ENCODE data around the gene ZMYND15. TPM values are rescaled to one million over a fixed set of nuclear protein-coding genes. Genes with fewer than 3 reads are reported as not detected.

ZMYND15 gene
- polyA plus RNA-seq, 2 of the 4 experiments (the other 2 are of a cell fraction) = 0.16 to 0.19 TPM

DNA sequence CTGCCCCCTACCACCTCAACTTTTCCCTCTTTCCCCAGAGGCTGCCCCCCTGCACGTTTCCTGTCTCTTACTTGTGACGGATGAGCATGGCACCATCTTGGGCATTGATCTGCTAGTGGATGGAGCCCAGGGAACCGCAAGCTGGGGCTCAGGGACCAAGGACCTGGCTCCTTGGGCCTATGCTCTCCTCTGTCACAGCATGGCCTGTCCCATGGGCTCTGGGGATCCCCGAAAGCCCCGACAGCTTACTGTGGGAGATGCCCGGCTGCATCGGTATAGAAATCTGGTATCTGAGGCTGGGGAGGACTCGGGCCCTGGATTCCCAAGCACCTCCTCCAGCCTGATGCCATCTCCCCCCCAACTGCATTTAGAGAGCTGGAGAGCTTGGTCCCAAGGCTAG is 1.9 kb downstream of the ZMYND15 start:
- DNase-seq (ENCODE audit: low read depth in 1 of 2, low spot score in 1 of 2) (no peak), FAIRE-seq (no peak), ATAC-seq (no peak)
- H3K9me3 ChIP-seq = no peaks in the 10 kb centered on the region
- WGBS (ENCODE audit: missing lambda C conversion rate) = 89% methylated on average over 8 of the region's 8 CpGs
- ChIA-PET CTCF (interaction anchor here (1.7 to 4.6 kb wide), 4 partner anchors 9 to 140 kb away, joined by 9 to 42 read pairs (median 12); partner anchors contain the start of genes ARRB2 and GLTPD2), POLR2A (no interaction called here)
- TF ChIP-seq TP53 (CRISPR knock-in tag; IDR thresholded peaks at IDR 0.05) (no peak), PHF8 (IDR thresholded peaks at IDR 0.05; ENCODE audit: borderline replicate concordance, low read depth) (no peak), CTCF (IDR thresholded peaks at IDR 0.05) (no peak), HOXB5 (CRISPR knock-in tag; IDR thresholded peaks at IDR 0.05) (no peak)
- H3K4me1 ChIP-seq = peaks cover 9% of the 10 kb centered on the region
- H3K4me3 ChIP-seq = no peak overlapping the region
- H3K4me2 ChIP-seq = no peak overlapping the region
- no peak overlapping the region for H3K27ac ChIP-seq

DNA sequence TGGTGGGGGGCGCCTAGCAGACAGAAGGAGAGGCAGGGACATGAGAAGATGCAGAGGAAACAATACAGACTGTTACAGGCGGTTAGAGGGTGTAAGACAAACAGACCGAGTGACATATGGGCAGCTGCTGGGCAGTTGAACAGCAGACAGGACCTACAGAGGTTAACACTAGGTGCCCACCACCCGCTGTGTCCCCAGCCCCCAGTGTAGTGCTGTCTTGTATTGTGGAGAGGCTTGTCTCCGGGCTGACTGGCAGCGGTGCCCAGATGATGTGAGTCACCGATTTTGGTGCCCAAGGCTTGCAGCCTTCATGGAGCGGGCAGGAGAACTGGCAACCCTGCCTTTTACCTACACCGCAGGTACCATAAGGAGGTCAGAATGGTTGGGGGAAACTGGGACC is 2.5 kb downstream of the ZMYND15 start:
- Histone ChIP-seq H3K4me1 (peaks cover 9% of the 10 kb centered on the region), H3K27ac (no peak overlapping the region), H3K9me3 (no peaks in the 10 kb centered on the region), H3K4me2 (no peak overlapping the region), H3K4me3 (no peak overlapping the region)
- ChIA-PET CTCF (interaction anchor here (1.6 to 4.6 kb wide), 5 partner anchors 10 to 139 kb away, joined by 6 to 42 read pairs (median 10); partner anchors contain the start of genes ARRB2 and GLTPD2), POLR2A (no interaction called here)
- DNase-seq (ENCODE audit: low read depth in 1 of 2, low spot score in 1 of 2) = no peak
- TF ChIP-seq MAZ (IDR thresholded peaks at IDR 0.05; ENCODE audit: borderline replicate concordance, low read depth, low read length) = no peak
- TF ChIP-seq GATA3 (IDR thresholded peaks at IDR 0.05; ENCODE audit: borderline replicate concordance) = no peak
- no peak for TF ChIP-seq USF2 (IDR thresholded peaks at IDR 0.05)
- no peak for TF ChIP-seq MYC (IDR thresholded peaks at IDR 0.05; ENCODE audit: borderline replicate concordance, low read length)
- no peak for TF ChIP-seq NR3C1 (IDR thresholded peaks at IDR 0.05)
- no peak for TF ChIP-seq RARB (CRISPR knock-in tag; IDR thresholded peaks at IDR 0.05)
- no peak for TF ChIP-seq CBX2 (IDR thresholded peaks at IDR 0.05; ENCODE audit: borderline replicate concordance, low read depth)
- TF ChIP-seq RNF2 (IDR thresholded peaks at IDR 0.05; ENCODE audit: borderline replicate concordance, low read depth) = no peak
- TF ChIP-seq, protein P1, sequence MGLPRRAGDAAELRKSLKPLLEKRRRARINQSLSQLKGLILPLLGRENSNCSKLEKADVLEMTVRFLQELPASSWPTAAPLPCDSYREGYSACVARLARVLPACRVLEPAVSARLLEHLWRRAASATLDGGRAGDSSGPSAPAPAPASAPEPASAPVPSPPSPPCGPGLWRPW (IDR thresholded peaks at IDR 0.05) = no peak
- TF ChIP-seq, protein P2, sequence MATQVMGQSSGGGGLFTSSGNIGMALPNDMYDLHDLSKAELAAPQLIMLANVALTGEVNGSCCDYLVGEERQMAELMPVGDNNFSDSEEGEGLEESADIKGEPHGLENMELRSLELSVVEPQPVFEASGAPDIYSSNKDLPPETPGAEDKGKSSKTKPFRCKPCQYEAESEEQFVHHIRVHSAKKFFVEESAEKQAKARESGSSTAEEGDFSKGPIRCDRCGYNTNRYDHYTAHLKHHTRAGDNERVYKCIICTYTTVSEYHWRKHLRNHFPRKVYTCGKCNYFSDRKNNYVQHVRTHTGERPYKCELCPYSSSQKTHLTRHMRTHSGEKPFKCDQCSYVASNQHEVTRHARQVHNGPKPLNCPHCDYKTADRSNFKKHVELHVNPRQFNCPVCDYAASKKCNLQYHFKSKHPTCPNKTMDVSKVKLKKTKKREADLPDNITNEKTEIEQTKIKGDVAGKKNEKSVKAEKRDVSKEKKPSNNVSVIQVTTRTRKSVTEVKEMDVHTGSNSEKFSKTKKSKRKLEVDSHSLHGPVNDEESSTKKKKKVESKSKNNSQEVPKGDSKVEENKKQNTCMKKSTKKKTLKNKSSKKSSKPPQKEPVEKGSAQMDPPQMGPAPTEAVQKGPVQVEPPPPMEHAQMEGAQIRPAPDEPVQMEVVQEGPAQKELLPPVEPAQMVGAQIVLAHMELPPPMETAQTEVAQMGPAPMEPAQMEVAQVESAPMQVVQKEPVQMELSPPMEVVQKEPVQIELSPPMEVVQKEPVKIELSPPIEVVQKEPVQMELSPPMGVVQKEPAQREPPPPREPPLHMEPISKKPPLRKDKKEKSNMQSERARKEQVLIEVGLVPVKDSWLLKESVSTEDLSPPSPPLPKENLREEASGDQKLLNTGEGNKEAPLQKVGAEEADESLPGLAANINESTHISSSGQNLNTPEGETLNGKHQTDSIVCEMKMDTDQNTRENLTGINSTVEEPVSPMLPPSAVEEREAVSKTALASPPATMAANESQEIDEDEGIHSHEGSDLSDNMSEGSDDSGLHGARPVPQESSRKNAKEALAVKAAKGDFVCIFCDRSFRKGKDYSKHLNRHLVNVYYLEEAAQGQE (IDR thresholded peaks at IDR 0.05) = no peak
- TF ChIP-seq POLR2AphosphoS2 (conservative IDR thresholded peaks at IDR 0.05; ENCODE audit: low read length) = no peak
- no peak for TF ChIP-seq ZFP36 (IDR thresholded peaks at IDR 0.05; ENCODE audit: borderline replicate concordance, partially characterized antibody)
- no peak for TF ChIP-seq CBX8 (IDR thresholded peaks at IDR 0.05)
- no peak for TF ChIP-seq NPAS2 (CRISPR knock-in tag; IDR thresholded peaks at IDR 0.05; ENCODE audit: borderline replicate concordance)
- no peak for TF ChIP-seq POLR2A (IDR thresholded peaks at IDR 0.05; ENCODE audit: low read length)
- no peak for TF ChIP-seq TFCP2L1 (CRISPR knock-in tag; IDR thresholded peaks at IDR 0.05)
- no peak for TF ChIP-seq BHLHE40 (IDR thresholded peaks at IDR 0.05; ENCODE audit: low read depth, low read length)
- WGBS (ENCODE audit: missing lambda C conversion rate) = 64% methylated on average over 9 of the region's 9 CpGs
- ATAC-seq = no peak
- FAIRE-seq = no peak

Measured in A549 (cell line).